ENCODE data around the gene LTBR. TPM values are rescaled to one million over a fixed set of nuclear protein-coding genes. Genes with fewer than 3 reads are reported as not detected.

The LTBR gene
- total and polyA plus RNA-seq, 2 donors (not counting 3 experiments of a cell fraction or from before 2014, with no cell fraction given) = 70.7 to 102 TPM

GRCh38 chr12:6367969-6368892 lies 15.7 kb upstream of the LTBR start:
- Histone ChIP-seq H3K4me3 (replicated peaks in 1 of 3; ENCODE audit: insufficient read depth in 1 of 3, low read depth in 1 of 3, low read length in 3 of 3) (no peak overlapping the region), H4K20me1 (replicated peaks; ENCODE audit: control insufficient read depth, extremely low read depth, insufficient read depth, low read length) (no peaks in the 10 kb centered on the region), H3K27ac (ENCODE audit: insufficient read depth, low read depth, low read length) (no peak overlapping the region), H2AFZ (ENCODE audit: low read depth, low read length) (no peak overlapping the region), H3K9me3 (replicated peaks; ENCODE audit: control insufficient read depth, insufficient read depth, low read length) (no peaks in the 10 kb centered on the region), H3K9ac (replicated peaks; ENCODE audit: extremely low read depth, insufficient read depth, low read length) (no peak overlapping the region), H3K4me2 (ENCODE audit: insufficient read depth, low read length) (no peak overlapping the region), H3K27me3 (ENCODE audit: control insufficient read depth in 2 of 2, insufficient read depth in 2 of 2, low read length in 2 of 2) (no peaks in the 10 kb centered on the region), H3K9me1 (replicated peaks; ENCODE audit: control insufficient read depth, extremely low read depth, insufficient read depth, low read length) (no peaks in the 10 kb centered on the region), H3K36me3 (ENCODE audit: control insufficient read depth in 2 of 2, extremely low read depth in 1 of 2, insufficient read depth in 2 of 2, low read length in 2 of 2) (no peaks in the 10 kb centered on the region), H3K4me1 (ENCODE audit: control insufficient read depth, extremely low read depth, insufficient read depth, low read length) (peaks cover 39% of the 10 kb centered on the region), H3K79me2 (ENCODE audit: control insufficient read depth, insufficient read depth, low read length) (no peaks in the 10 kb centered on the region)
- no peak for TF ChIP-seq EZH2 (IDR thresholded peaks at IDR 0.05; ENCODE audit: borderline replicate concordance, low read depth, low read length, severe bottlenecking)
- TF ChIP-seq POLR2AphosphoS5 (IDR thresholded peaks at IDR 0.05; ENCODE audit: insufficient read depth, low read depth, low read length) = no peak
- no peak for TF ChIP-seq MYC (IDR thresholded peaks at IDR 0.05; ENCODE audit: low read depth, low read length)
- TF ChIP-seq POLR2A (IDR thresholded peaks at IDR 0.05; ENCODE audit: low read depth, low read length) = no peak
- no peak for TF ChIP-seq FOS (IDR thresholded peaks at IDR 0.05; ENCODE audit: borderline replicate concordance, insufficient read depth, low read length)
- TF ChIP-seq, protein P1, sequence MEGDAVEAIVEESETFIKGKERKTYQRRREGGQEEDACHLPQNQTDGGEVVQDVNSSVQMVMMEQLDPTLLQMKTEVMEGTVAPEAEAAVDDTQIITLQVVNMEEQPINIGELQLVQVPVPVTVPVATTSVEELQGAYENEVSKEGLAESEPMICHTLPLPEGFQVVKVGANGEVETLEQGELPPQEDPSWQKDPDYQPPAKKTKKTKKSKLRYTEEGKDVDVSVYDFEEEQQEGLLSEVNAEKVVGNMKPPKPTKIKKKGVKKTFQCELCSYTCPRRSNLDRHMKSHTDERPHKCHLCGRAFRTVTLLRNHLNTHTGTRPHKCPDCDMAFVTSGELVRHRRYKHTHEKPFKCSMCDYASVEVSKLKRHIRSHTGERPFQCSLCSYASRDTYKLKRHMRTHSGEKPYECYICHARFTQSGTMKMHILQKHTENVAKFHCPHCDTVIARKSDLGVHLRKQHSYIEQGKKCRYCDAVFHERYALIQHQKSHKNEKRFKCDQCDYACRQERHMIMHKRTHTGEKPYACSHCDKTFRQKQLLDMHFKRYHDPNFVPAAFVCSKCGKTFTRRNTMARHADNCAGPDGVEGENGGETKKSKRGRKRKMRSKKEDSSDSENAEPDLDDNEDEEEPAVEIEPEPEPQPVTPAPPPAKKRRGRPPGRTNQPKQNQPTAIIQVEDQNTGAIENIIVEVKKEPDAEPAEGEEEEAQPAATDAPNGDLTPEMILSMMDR (IDR thresholded peaks at IDR 0.05; ENCODE audit: extremely low read depth in 1 of 2, insufficient read depth in 1 of 2, low read depth in 1 of 2, low read length in 2 of 2) = no peak
- TF ChIP-seq JUN (IDR thresholded peaks at IDR 0.05; ENCODE audit: borderline replicate concordance, insufficient read depth, insufficient read length, low read depth) = no peak
- no peak for TF ChIP-seq GATA2 (IDR thresholded peaks at IDR 0.05; ENCODE audit: insufficient read depth, insufficient read length, low read depth, low read length)
- TF ChIP-seq MAX (IDR thresholded peaks at IDR 0.05; ENCODE audit: insufficient read depth, insufficient read length) = no peak
- no TSS peak for BruUV-seq (replicated peaks)
- ChIA-PET CTCF (interaction anchor here (0.7 to 4.5 kb wide), 10 partner anchors 11 to 147 kb away, joined by 3 to 46 read pairs (median 8); partner anchors contain the start of gene TNFRSF1A), POLR2A (interaction anchor here (1.0 kb wide), 1 partner anchor 32 kb away, joined by 13 read pairs; no protein-coding TSS in a partner anchor)
- FAIRE-seq (peak; percentile 42), DNase-seq (ENCODE audit: low read depth, low spot score) (no peak)
- intact Hi-C loops (cut with micrococcal nuclease) = loop anchor here (1.0 kb wide), 1 partner anchor 32 kb away; no protein-coding TSS in a partner anchor
- dilution Hi-C loops (cut with MboI; ENCODE audit: extremely low pct_ligation_motif_present, low sequenced_read_pairs) = no loop called here

Data from endothelial cell of umbilical vein (primary cell).